Measurements from ENCODE around the gene RHOG.
"Not testable (repeated sequence)": the region's sequence is repeated elsewhere in the genome, so short reads cannot be mapped to it uniquely, and the experiment has no call there.

Gene RHOG

GRCh38 chr11:3795131-3796001 is 45.4 kb downstream of the RHOG start:
- no peak for ATAC-seq
- peak overlapping the region; percentile 90 for H3K4me3 Mint-ChIP-seq

GRCh38 chr11:3794387-3794786 is 46.4 kb downstream of the RHOG start:
- DNase-seq (ENCODE audit: low spot score in 2 of 2); H3K4me3 Mint-ChIP-seq; H3K9me3 Mint-ChIP-seq; ATAC-seq: not testable (repeated sequence)
- Mint-ChIP-seq H3K4me1 (peaks cover 54% of the 10 kb centered on the region), H3K27ac (peak overlapping the region; percentile 56), H3K36me3 (peaks cover 81% of the 10 kb centered on the region)

More at GRCh38 chr11:3795131-3796001, 45.4 kb downstream of the RHOG start:
- peak overlapping the region; percentile 97 for H3K27ac Mint-ChIP-seq
- no peak for DNase-seq (ENCODE audit: low spot score in 2 of 2)
- H3K4me1 Mint-ChIP-seq, result peaks cover 46% of the 10 kb centered on the region
- H3K9me3 Mint-ChIP-seq, result no peaks in the 10 kb centered on the region
- H3K36me3 Mint-ChIP-seq, result peaks cover 71% of the 10 kb centered on the region

GRCh38 chr11:3786781-3787428 is 53.9 kb downstream of the RHOG start:
- H3K36me3 Mint-ChIP-seq, result peaks cover 88% of the 10 kb centered on the region
- ATAC-seq (no peak), DNase-seq (ENCODE audit: low spot score in 2 of 2) (no peak)
- peaks cover 70% of the 10 kb centered on the region for H3K4me1 Mint-ChIP-seq
- H3K4me3 Mint-ChIP-seq, result no peak overlapping the region
- no peaks in the 10 kb centered on the region for H3K9me3 Mint-ChIP-seq
- no peak overlapping the region for H3K27ac Mint-ChIP-seq

- Mint-ChIP-seq H3K4me1 (peaks cover 53% of the 10 kb centered on the region), H3K27ac (no peak overlapping the region), H3K4me3 (no peak overlapping the region), H3K36me3 (peaks cover 88% of the 10 kb centered on the region), H3K9me3 (no peaks in the 10 kb centered on the region)
- DNase-seq (ENCODE audit: low spot score in 2 of 2) (no peak), ATAC-seq (no peak)
Measured at GRCh38 chr11:3783611-3784010, 57.1 kb downstream of the RHOG start.

- Mint-ChIP-seq H3K9me3 (no peaks in the 10 kb centered on the region), H3K4me1 (peaks cover 48% of the 10 kb centered on the region), H3K36me3 (peaks cover 88% of the 10 kb centered on the region), H3K27ac (no peak overlapping the region), H3K4me3 (no peak overlapping the region)
- DNase-seq (ENCODE audit: low spot score in 2 of 2) (no peak), ATAC-seq (no peak)
Measured at GRCh38 chr11:3782963-3783362, 57.8 kb downstream of the RHOG start.

GRCh38 chr11:3781423-3781822 is 59.3 kb downstream of the RHOG start:
- Mint-ChIP-seq H3K27ac (peak overlapping the region; percentile 61), H3K4me1 (peaks cover 34% of the 10 kb centered on the region), H3K36me3 (peaks cover 92% of the 10 kb centered on the region), H3K9me3 (no peaks in the 10 kb centered on the region), H3K4me3 (no peak overlapping the region)
- ATAC-seq, result no peak
- no peak for DNase-seq (ENCODE audit: low spot score in 2 of 2)

Measured in stimulated activated effector memory CD8-positive, alpha-beta T cell treated with anti-CD3 and anti-CD28 coated beads, Interleukin-12 subunit alpha, Interleukin-12 subunit beta, amount 100 ng/mL, for 72 hours (primary cell).